GM21737 (cell line): ENCODE results near the gene DNMT3L.
"Not testable (repeated sequence)": the region's sequence is repeated elsewhere in the genome, so short reads cannot be mapped to it uniquely, and the experiment has no call there.

Experiments used
- ATAC-seq: cut with Tn5 transposase; IDR thresholded peaks from one replicate; pipeline ENCODE4 v1.9.1; 2021; ENCODE audit warnings: mild to moderate bottlenecking, moderate library complexity; ENCODE audit not compliant: unreplicated experiment

Gene DNMT3L

GRCh38 chr21:44199448-44199847, 62.2 kb downstream of the DNMT3L start:
- no peak for ATAC-seq

GRCh38 chr21:44197156-44197516, 64.6 kb downstream of the DNMT3L start:
- not testable (repeated sequence) for ATAC-seq
